Islet of Langerhans (tissue), 1 donor: Measurements from ENCODE around the gene PRKCQ.
"Not testable (repeated sequence)": the region's sequence is repeated elsewhere in the genome, so short reads cannot be mapped to it uniquely, and the experiment has no call there.

ENCODE experiments used
- FAIRE-seq: peaks from one replicate; lab custom pipeline; 2011; peaks lifted over from hg19 to GRCh38; lab: Jason Lieb, UNC

Gene PRKCQ

GRCh38 chr10:6490614-6491013 lies 89.5 kb downstream of the PRKCQ start:
- FAIRE-seq = no peak

- FAIRE-seq = no peak
Measured at GRCh38 chr10:6487920-6488319, 92.2 kb downstream of the PRKCQ start.

GRCh38 chr10:6486309-6486708 lies 93.8 kb downstream of the PRKCQ start:
- FAIRE-seq = no peak

GRCh38 chr10:6482737-6483357 lies 97.2 kb downstream of the PRKCQ start:
- no peak for FAIRE-seq

GRCh38 chr10:6478722-6479121 lies 101.4 kb downstream of the PRKCQ start:
- no peak for FAIRE-seq

GRCh38 chr10:6476989-6477388 lies 103.1 kb downstream of the PRKCQ start:
- no peak for FAIRE-seq

- FAIRE-seq = no peak
Measured at GRCh38 chr10:6474871-6475270, 105.2 kb downstream of the PRKCQ start.

- no peak for FAIRE-seq
Measured at GRCh38 chr10:6473901-6474370, 106.1 kb downstream of the PRKCQ start.

- no peak for FAIRE-seq
Measured at GRCh38 chr10:6473430-6473829, 106.6 kb downstream of the PRKCQ start.

- FAIRE-seq = not testable (repeated sequence)
Measured at GRCh38 chr10:6472710-6473005, 107.4 kb downstream of the PRKCQ start.

GRCh38 chr10:6470894-6471618 lies 109.0 kb downstream of the PRKCQ start:
- no peak for FAIRE-seq

GRCh38 chr10:6469661-6470060 lies 110.4 kb downstream of the PRKCQ start:
- no peak for FAIRE-seq

- no peak for FAIRE-seq
Measured at GRCh38 chr10:6465854-6466601, 114.0 kb downstream of the PRKCQ start.

- no peak for FAIRE-seq
Measured at GRCh38 chr10:6465437-6465836, 114.6 kb downstream of the PRKCQ start.

- FAIRE-seq = no peak
Measured at GRCh38 chr10:6464862-6465430, 115.1 kb downstream of the PRKCQ start.

GRCh38 chr10:6463366-6463765 lies 116.7 kb downstream of the PRKCQ start:
- no peak for FAIRE-seq

GRCh38 chr10:6461961-6462360 lies 118.1 kb downstream of the PRKCQ start:
- FAIRE-seq = no peak

- FAIRE-seq = no peak
Measured at GRCh38 chr10:6460861-6461409, 119.1 kb downstream of the PRKCQ start.

- no peak for FAIRE-seq
Measured at GRCh38 chr10:6458814-6459213, 121.3 kb downstream of the PRKCQ start.

- FAIRE-seq = no peak
Measured at GRCh38 chr10:6457376-6457775, 122.7 kb downstream of the PRKCQ start.

GRCh38 chr10:6456067-6456466 lies 124.0 kb downstream of the PRKCQ start:
- FAIRE-seq = no peak

- FAIRE-seq = no peak
Measured at GRCh38 chr10:6455592-6455991, 124.5 kb downstream of the PRKCQ start.

- no peak for FAIRE-seq
Measured at GRCh38 chr10:6446711-6447110, 133.4 kb downstream of the PRKCQ start.
